PC-3 (cell line): ENCODE data around the gene ERCC6L2. TPM values are rescaled to one million over a fixed set of nuclear protein-coding genes. Genes with fewer than 3 reads are reported as not detected.

Experiments used
- ATAC-seq: fragments of 200-7000 bp; cut with Tn5 transposase; 2 replicates; pipeline ENCODE4 v1.9.1; 2020; ENCODE audit warnings: mild to moderate bottlenecking, moderate library complexity
- BruUV-seq: library from RNA; stranded (reverse); fragments of 400-500 nt; replicated peaks from 2 replicates; lab custom pipeline; 2021; lab: Mats Ljungman, UMichigan
- CTCF ChIA-PET: fragments of 300-600 bp; sonication (Branson Sonifier 250); formaldehyde crosslinking; loops from one replicate; lab custom pipeline; 2022; ENCODE audit warnings: antibody characterized with exemption; lab: Charles Lee
- POLR2A ChIA-PET: fragments of 300-600 bp; sonication (Branson Sonifier 250); formaldehyde crosslinking; loops from one replicate; lab custom pipeline; 2022; ENCODE audit warnings: antibody characterized with exemption; ENCODE audit not compliant: unreplicated experiment; lab: Charles Lee
- DNase-seq: peaks from one replicate; pipeline ENCODE4 v3.0.0-alpha.2; 2015
- H2AFZ ChIP-seq: fragments of 300-600 bp; sonication (generic); 2 replicates; pipeline ENCODE4 v1.6.0; 2016; ENCODE audit warnings: antibody characterized with exemption, low read length
- H3F3A ChIP-seq: fragments of 300-600 bp; sonication (generic); one replicate; pipeline ENCODE4 v1.6.0; 2017; ENCODE audit warnings: antibody characterized with exemption, low read length, control low read depth, mild to moderate bottlenecking; ENCODE audit not compliant: unreplicated experiment
- H3K27ac ChIP-seq: fragments of 300-600 bp; sonication (generic); 2 replicates; pipeline ENCODE4 v1.5.1; 2016; ENCODE audit warnings: mild to moderate bottlenecking, low read length
- H3K27me3 ChIP-seq: fragments of 300-600 bp; sonication (generic); 2 replicates; pipeline ENCODE4 v1.6.1; 2016; ENCODE audit warnings: low read length, mixed read lengths
- H3K36me3 ChIP-seq: fragments of 300-600 bp; sonication (generic); 2 replicates; pipeline ENCODE4 v1.6.1; 2016; ENCODE audit warnings: low read depth, mixed run types, low read length, mixed read lengths
- H3K4me1 ChIP-seq: fragments of 300-600 bp; sonication (generic); 2 replicates; pipeline ENCODE4 v1.5.1; 2016; ENCODE audit warnings: low read length; ENCODE audit not compliant: insufficient read depth
- H3K4me2 ChIP-seq: fragments of 300-600 bp; sonication (generic); 2 replicates; pipeline ENCODE4 v1.6.0; 2016; ENCODE audit warnings: low read length
- H3K4me3 ChIP-seq: fragments of 300-600 bp; sonication (generic); 2 replicates; pipeline ENCODE4 v1.5.1; 2016; ENCODE audit warnings: mild to moderate bottlenecking, low read length, mixed read lengths
- H3K79me2 ChIP-seq: fragments of 300-600 bp; sonication (generic); 2 replicates; pipeline ENCODE4 v1.6.1; 2017; ENCODE audit warnings: low read length, mixed read lengths
- H3K9ac ChIP-seq: fragments of 300-600 bp; sonication (generic); 2 replicates; pipeline ENCODE4 v1.6.0; 2016; ENCODE audit warnings: mild to moderate bottlenecking, low read length
- H3K9me2 ChIP-seq: fragments of 300-600 bp; sonication (generic); replicated peaks from 2 replicates; pipeline ENCODE4 v1.6.1; 2016; ENCODE audit warnings: mixed run types, low read length, mixed read lengths
- H3K9me3 ChIP-seq: fragments of 300-600 bp; sonication (generic); 2 replicates; pipeline ENCODE4 v1.6.1; 2016; ENCODE audit warnings: low read length, mixed read lengths
- H4K20me1 ChIP-seq: fragments of 300-600 bp; sonication (generic); 2 replicates; pipeline ENCODE4 v1.6.1; 2016; ENCODE audit warnings: low read length, mixed read lengths
- CTCF ChIP-seq: fragments of 300-600 bp; sonication (generic); conservative IDR thresholded peaks from 2 replicates; pipeline ENCODE4 v1.5.1; 2017; ENCODE audit warnings: antibody characterized with exemption, low read depth, mild to moderate bottlenecking, low read length
- EZH2 ChIP-seq: fragments of 300-600 bp; sonication (generic); IDR thresholded peaks from one replicate; pipeline ENCODE4 v1.6.1; 2017; ENCODE audit warnings: antibody characterized with exemption, mild to moderate bottlenecking, low read length; ENCODE audit not compliant: unreplicated experiment
- EZH2phosphoT487 ChIP-seq: fragments of 300-600 bp; sonication (generic); IDR thresholded peaks from 2 replicates; pipeline ENCODE4 v1.6.1; 2018; ENCODE audit warnings: mild to moderate bottlenecking, antibody characterized with exemption, low read length, borderline replicate concordance
- intact Hi-C: fragments of 100-400 bp; cut with micrococcal nuclease; formaldehyde crosslinking; loops from 2 replicates; pipeline ENCODE4 v1.9.0; 2023
- total RNA-seq: library from RNA; depleted of rRNA; stranded (reverse); fragments of >200 nt; gene quantifications from 2 replicates; pipeline ENCODE4 v1.2.3, GENCODE V29; 2014

The ERCC6L2 gene
- total RNA-seq, 1 experiment from 2014 or later = 18.8 TPM

- Histone ChIP-seq H3K4me2 (no peak overlapping the region), H3K79me2 (no peaks in the 10 kb centered on the region), H3K27ac (no peak overlapping the region), H3K9me3 (no peaks in the 10 kb centered on the region), H4K20me1 (no peaks in the 10 kb centered on the region), H3K9ac (no peak overlapping the region), H2AFZ (no peak overlapping the region), H3K36me3 (no peaks in the 10 kb centered on the region), H3K4me1 (no peaks in the 10 kb centered on the region), H3K9me2 (no peaks in the 10 kb centered on the region), H3K4me3 (no peak overlapping the region), H3F3A (no peaks in the 10 kb centered on the region), H3K27me3 (no peaks in the 10 kb centered on the region)
- TF ChIP-seq EZH2phosphoT487 (no peak), EZH2 (no peak), CTCF (no peak)
- DNase-seq = no peak
- ATAC-seq = no peak
- ChIA-PET POLR2A (no interaction called here), CTCF (no interaction called here)
- intact Hi-C loops = no loop called here
- no TSS peak for BruUV-seq
These were observed 29.7 kb upstream of the ERCC6L2 start for GRCh38 chr9:95845751-95846150.

- H3K79me2 ChIP-seq = no peaks in the 10 kb centered on the region
- H3K27ac ChIP-seq = no peak overlapping the region
- H3K4me1 ChIP-seq = peaks cover 23% of the 10 kb centered on the region
- DNase-seq (no peak), ATAC-seq (no peak)
- ChIA-PET CTCF (no interaction called here), POLR2A (no interaction called here)
- H3K4me2 ChIP-seq = no peak overlapping the region
- intact Hi-C loops = loop anchor here (1.0 kb wide), 1 partner anchor 27 kb away; no protein-coding TSS in a partner anchor
- no peaks in the 10 kb centered on the region for H3K9me2 ChIP-seq
- H3K9ac ChIP-seq = no peak overlapping the region
- BruUV-seq = no TSS peak
- no peaks in the 10 kb centered on the region for H4K20me1 ChIP-seq
- H3K9me3 ChIP-seq = no peaks in the 10 kb centered on the region
- no peak overlapping the region for H2AFZ ChIP-seq
- H3K36me3 ChIP-seq = no peaks in the 10 kb centered on the region
- H3K4me3 ChIP-seq = no peak overlapping the region
- no peaks in the 10 kb centered on the region for H3K27me3 ChIP-seq
- TF ChIP-seq EZH2 (no peak), EZH2phosphoT487 (no peak), CTCF (no peak)
- no peaks in the 10 kb centered on the region for H3F3A ChIP-seq
These were observed 26.7 kb upstream of the ERCC6L2 start for GRCh38 chr9:95848764-95849163.
